KBM-7 (cell line): ENCODE measurements around the gene LRRC8D.
A peak's percentile ranks its signal among the peaks of the same experiment; 100 is the strongest.

Experiments used
- DNase-seq: peaks from one replicate; pipeline ENCODE4 v3.0.0-alpha.2; 2015
- in situ Hi-C: fragments of 300-500 bp; cut with MboI; formaldehyde crosslinking; loops from 2 replicates; pipeline ENCODE4 v1.14.3; 2020; ENCODE audit warnings: low sequenced_read_pairs, low pct_unique_long_range_greater_than_20kb, mixed read lengths

Gene LRRC8D

DNA sequence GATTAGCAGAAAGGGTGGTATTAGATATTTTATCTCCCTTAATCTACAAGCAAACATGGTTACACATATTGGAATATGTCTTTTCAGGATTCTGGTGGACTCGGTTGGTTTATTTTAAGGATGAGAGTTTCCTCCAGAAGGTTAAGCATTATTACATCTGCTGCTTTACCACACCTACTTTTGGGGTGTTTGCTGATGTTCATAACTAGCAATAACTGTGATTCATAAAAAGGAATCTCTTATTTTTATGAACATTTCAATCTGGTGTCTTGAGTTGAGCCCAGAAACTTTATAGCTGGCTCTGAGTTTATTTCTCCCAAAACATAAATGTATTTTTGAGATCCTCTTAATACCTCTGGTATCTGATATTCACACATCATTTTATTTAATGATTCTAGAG is 82.7 kb downstream of the LRRC8D start:
- no peak for DNase-seq
- in situ Hi-C loops: no loop called here

DNA sequence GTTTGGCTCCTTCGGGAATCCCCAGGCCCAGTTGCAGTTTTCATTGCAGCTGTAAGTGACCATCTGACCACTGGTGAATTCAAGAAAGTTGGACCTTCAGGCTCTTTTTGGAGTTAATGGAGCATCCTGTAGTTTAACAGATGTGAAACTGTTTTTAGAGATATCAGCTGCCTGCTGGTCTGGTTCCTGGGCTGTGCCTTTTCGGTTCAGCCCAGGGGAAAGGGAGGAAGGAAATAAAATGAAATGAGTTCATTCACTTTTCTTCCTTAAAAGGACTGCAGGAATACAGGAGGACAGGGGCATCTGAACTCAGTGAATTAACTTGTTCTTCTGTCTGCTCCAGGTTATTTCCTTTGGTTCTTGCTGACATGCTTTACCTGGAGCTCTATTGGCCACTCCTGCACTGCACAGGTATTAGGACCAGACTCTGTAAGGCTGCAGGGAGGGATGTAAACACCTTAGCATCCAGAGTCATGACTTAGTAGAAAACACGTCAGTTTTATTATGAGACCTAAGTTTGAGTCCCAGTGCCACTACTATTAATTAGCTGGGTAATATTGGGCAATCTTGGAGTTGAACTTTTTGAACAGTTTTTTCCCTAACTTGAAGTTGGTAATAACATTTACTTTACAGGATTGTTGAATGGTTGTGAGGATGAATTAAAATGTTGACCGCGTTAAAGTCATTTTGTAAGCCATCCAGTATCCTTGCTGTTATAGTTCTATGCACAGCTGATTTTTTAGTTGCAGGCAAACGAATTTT is 83.6 kb downstream of the LRRC8D start:
- peak; percentile 47 for DNase-seq
- in situ Hi-C loops: no loop called here

DNA sequence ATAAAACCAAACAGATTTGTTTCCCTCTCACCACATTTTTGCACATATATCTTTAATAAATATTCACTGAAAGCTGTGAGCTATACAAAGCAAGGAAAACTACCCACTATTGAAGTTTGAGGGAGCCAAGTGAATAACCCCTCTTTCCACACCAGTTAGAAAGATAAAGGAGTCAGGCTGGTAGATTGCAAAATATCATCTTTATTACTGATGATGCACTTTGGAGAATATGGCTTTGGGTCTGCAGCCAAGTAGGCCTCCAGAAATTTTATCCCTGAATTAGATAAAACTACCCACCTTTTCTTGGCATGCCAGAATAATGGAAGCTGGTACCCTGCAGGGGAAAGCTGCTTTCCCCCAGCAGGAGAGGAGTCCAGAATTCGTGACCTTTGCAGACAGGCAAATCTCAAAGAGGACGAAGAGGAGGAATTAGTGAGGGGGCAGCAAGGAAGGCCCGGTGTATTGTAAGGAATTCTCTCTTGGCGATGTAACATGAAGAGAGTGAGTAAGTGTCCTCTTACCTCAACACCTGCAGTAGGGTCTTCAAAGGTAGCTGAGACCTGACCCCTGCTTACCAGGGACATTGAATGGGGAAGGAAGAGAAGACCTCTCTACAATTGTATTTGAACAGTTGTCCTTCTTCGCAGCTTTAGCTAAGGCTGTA is 84.7 kb downstream of the LRRC8D start:
- no peak for DNase-seq
- in situ Hi-C loops: no loop called here

DNA sequence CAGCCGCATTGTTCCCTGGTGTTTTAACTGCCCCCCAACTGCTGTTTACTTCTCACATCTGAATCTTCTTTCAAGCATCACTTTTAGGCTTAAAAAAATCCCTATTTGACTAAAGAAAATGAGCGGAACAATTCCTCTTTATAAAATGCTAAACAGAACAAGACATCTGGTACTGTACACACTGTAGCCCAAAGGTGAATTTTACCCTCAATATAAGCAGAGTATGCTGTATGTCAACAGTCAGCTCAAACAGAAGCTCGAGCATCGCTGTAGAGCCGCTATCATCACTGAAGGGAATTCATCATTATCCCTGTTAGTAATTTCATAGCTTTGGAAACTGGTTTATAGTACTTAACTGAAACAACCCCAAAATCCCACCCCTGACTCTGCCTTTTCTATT is 85.3 kb downstream of the LRRC8D start:
- in situ Hi-C loops: no loop called here
- DNase-seq: no peak

DNA sequence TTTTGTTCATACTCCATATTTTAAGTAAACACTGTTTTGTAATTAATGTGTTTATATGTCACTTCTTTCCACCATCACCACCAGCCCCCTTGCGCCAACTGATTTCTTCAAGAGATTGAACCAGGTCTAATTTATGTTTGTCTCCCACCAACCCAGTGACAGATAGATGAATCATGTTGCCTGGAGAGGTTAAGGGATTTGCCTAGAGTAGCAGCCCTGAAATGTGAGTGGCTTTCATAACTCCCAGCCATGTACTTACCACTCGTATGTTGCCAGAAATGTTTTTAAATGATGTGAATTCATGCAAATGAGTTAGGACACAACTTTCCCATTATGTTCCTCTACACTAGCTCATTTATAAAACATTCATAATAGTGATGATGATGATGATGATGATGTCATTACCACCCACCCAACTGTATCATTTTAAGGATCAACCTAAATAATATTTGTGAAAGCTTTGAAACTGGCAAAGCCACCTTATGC is 86.9 kb downstream of the LRRC8D start:
- no peak for DNase-seq
- in situ Hi-C loops: no loop called here

DNA sequence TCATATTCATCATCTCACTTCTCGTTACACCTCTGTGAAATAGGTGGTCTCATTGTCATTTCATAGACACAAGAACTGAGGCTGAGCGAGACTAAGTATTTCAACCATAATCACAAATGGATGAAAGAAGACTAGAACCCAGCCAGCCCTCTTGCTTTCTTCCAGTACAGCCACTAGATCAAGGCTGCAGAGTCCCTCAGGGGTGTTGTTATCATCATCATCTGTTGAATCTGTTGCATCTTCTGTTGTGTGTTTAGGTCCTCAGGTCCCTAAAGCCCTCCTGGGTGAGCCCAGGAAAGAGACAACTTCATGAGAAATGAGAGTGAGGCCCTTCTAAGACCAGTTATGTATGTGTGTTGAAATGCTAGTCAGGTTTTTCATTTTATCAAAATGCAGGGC is 87.4 kb downstream of the LRRC8D start:
- DNase-seq: no peak
- in situ Hi-C loops: no loop called here

DNA sequence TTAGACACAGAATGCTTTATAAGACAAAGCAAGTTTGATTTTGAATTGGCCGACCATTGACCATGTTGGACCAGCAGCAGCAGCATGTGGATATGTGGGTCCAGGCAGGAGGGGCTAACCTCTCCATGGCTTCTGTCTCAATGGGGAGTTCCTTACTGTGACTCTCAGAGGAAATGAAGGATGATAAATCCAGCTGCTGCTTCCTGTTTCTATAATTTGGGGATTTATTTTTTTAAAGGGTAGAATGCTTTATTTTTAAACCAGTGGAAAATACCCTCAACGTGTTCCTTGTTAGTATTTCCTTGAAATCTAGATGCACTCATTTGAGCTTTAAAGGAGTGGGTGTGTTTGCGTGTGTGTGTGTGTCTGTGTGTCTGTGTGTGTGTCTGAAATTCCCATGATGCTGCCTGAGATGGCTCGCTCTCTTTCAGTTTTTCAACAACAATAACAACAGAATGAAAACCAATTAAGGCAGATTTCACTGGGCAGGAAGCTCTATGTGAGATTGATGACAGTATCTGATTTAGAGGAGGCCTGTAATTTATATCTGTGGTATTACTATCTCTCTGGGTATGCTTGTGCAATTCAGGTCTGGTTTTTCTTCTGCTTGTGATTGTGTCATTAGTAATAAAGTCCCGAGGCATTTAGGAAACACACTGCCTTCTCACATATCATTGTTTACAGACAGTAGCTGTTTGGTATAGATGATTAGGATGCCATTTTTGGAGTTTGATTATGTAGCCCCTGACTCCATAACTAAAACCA is 88.0 kb downstream of the LRRC8D start:
- peak; percentile 65 for DNase-seq
- in situ Hi-C loops: no loop called here

DNA sequence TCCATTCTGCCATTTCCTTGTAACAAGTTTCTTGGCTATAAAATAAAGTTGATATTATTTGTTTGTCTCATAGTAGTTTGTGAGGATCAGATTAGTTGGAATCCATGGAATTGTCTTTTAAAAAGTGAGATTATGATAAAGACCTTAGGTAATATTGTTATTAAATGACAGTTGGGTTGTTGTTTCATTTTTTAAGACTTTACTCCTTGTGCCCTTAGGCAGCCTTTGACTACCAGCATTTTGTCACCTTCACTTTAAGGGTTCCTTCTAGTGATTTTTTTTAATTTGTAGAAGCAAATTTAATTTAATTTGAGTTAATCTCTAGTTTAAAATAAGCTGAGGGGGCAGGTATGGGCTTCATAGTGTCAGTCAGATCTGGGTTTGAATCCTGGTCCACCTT is 89.4 kb downstream of the LRRC8D start:
- in situ Hi-C loops: no loop called here
- no peak for DNase-seq

DNA sequence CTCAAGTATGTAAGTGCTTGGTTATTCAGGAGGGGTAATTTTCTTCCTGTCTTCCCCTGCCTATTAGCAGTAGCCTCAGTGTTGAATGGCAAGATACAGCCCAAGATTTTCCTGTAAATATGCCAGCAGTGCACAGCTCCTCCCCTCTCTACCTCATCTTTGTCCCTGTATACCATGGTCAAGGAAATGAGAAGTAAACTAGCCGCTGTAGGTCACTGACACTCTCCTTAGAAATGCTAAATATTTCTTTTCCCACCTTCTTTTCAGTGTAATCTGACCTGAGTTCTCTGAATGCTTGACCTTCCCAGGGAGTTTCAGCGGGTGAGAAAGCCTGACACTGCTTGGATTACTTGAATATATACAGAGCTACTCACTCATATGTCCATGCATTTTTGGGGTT is 89.9 kb downstream of the LRRC8D start:
- no peak for DNase-seq
- in situ Hi-C loops: no loop called here

DNA sequence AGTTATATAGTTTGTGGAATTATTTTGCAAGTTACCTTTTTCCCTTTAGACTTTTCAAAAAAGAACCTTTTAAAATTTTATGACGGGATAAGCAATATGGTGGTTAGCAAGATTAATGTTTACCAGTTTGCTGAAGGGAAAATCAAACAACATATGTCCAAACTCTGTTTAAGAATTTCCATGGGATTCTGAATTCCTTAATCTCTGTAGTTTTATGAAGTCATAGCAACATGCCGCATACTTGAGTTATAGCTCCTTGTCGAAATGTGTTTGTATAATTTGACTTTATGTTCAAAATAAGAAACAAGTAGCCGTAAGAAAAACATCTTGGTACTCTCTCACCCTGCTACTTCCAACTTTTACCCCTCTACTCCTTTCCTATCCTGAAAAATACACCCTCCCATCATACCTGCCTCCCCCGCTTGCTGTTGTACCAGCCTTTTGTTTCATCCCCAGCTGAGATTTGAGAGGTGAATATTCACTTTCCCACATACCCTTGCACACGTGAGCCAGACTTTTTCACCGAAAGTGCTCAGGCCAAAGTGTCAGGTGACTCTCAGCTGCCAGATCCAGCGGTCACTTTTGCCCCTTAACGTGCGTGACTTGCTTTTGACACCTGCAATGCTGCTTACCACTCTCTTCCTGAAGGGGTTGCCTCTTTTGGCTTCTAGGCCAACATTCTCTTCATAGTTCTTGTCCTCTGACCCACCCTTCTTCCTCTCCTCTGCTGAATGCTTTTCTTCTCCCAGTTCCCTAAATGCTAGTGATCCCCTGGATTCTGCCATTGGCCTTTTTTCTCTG is 90.6 kb downstream of the LRRC8D start:
- in situ Hi-C loops: no loop called here
- DNase-seq: no peak

DNA sequence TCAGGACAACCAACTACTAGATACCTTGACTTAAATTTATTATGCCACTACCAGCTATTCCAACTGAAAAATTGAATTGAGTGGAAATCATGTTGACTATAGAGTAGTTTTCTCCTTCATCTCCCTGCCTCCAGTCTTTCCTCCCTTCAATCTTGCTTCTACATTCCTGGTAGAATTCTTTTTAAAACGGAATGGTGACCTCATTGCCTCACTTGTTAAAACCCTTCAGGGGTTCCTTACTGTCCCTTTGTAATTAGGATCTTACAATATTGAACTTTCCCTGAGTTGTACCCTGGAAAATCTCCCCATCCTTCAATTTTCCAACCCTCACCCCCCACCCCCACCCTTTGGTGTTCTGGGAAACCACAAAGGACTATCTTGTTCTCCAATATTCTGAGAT is 91.2 kb downstream of the LRRC8D start:
- DNase-seq: no peak
- in situ Hi-C loops: no loop called here

DNA sequence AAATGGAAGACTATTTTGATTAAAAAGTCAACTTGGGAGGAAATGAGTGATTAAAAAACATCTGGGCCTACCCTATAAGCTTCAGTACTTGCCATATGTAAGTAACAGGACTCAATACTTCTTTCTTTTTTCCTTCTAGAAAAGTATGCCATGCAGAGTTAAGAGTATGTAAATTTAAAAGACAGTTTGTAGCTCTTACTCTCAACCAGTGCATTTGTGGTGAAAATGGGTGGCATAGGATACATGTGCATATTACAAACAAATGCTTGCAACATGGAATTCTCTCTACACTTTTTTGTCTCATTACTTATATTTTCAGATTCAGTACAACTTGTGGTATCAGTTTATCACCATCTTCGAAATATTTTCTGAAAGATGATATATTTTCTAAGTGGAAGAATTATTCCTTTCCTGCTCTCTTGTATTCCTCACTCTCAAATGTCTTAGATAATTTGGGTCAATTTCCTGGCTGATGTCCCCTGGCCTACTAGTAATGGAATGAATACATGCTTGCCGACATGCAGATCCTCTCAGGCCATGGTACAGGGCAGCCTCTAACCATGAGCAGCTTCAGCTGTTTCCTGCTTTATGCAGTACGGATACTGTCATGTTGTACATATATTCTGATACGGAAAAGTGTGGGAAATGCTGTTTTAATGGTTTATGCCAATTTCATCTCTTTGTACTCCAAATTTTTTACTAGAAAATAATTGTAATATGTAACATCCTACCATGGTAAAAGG is 92.7 kb downstream of the LRRC8D start:
- in situ Hi-C loops: no loop called here
- DNase-seq: no peak

DNA sequence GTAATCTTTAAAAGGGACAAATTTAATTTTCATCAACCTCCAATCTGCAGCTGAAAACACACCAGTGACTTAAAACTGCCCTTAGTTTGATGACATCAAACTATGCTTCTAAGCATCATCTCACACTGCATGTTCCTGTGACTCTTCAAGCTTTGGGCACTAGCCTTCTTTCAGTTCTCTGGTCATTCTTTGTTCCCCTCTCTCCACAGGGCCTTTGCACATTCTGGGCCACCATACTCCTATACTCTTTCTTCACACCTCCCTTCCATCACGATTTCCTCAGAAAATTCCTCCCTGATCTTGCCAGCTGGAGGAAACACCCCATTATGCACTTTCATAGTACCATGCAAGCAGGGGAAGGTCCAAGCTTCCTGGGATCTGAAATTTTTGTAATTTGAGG is 96.5 kb downstream of the LRRC8D start:
- in situ Hi-C loops: no loop called here

DNA sequence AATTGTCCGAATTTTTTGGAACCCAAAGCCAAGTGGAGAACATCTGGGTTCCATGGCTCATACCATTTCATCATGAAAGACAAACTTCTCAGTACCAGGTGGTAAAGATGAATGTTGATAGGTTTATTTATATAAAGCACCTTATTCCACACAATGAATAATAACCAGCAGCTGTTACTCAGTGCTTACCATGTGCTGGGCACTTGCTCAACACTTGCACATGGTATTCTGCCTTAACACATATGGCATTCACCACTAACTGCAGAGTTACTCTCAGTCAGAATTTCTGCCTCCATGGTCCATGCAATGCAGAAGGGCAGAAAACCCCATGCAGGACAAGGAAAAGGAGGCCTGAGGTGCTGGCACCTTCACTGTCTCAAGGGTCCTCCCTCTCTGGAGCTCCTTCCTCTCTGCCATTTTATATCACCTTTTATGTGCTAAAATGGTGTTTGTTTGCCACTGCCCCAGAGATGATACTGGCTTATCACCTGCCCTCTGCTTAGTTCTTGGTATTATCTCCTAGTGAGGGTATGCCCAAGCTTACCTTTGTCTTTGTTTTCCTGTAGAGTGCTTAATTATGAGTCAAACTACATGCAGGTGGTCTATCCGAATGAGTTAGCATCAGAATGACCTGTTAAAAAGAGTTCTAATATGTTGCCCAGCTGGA is 97.4 kb downstream of the LRRC8D start:
- in situ Hi-C loops: no loop called here
- DNase-seq: no peak

More for the DNA sequence above, 96.5 kb downstream of the LRRC8D start:
- DNase-seq: no peak

DNA sequence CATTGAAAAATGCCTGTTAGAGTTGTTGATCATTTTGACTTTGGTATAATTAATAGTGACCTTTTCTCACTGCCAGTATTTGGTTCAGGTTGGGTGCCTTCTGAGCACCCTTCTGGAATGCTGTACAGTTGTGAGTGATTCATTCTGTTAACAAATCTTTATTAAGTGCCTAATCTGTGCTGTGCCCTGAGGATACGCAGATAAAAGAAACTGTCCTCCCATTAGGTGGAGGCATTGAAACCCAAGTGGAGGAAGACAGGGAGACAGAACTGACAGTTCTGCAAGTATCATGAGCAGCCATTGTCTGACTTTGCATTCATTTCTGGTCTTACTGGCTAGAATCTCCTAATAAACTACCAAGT is 97.9 kb downstream of the LRRC8D start:
- in situ Hi-C loops: no loop called here
- DNase-seq: no peak

DNA sequence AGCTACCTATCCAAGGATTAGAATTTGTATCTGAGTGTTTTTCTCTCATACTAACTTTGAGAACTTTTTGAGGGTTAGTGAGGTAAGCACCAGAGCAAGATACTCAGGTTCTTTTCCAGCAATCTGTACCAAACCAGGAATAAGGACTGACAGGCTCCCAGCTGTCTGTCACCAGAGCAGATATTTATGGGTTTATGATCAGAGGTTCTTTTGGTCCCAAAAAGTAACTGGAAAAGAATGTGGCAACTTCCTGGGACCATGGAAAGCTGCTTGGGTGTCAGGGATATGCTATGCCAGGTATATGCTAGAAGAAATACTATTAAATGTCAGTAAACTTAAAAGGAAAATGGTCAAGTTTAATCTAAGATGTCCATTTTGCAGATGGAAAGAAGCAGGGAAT is 98.3 kb downstream of the LRRC8D start:
- DNase-seq: no peak

DNA sequence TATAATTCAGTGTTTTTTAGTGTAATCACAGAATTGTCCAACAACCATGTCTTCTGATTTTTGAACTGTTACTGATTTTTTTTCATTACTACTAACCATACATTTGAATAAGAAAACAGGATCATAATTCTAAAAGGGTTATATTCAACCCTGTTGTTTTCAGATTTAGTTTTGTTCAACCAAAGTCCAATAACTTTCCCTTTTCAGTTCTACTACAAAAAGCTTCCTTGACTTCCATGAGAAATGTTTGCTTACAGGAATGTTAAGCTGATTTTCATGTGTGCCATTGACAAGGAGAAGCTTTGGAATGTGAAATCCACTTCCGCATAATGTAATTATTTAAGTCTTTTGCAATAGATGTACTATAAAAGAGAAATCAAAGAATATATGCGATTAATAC is 102.1 kb downstream of the LRRC8D start:
- no peak for DNase-seq
- in situ Hi-C loops: no loop called here

More for the DNA sequence above, 98.3 kb downstream of the LRRC8D start:
- in situ Hi-C loops: no loop called here

DNA sequence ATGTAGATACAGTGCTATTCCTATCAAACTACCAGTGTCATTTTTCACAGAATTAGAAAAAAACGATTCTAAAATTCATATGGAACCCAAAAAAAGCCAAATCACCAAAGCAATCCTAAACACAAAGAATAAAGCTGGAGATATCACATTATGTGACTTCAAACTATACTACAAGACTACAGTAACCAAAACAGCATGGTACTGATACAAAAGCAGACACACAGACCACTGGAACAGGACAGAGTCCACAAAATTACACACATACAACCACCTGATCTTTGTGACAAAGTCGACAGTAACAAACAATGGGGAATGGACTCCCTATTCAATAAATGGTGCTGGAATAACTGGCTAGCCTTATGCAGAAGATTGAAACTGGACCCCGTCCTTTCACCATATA is 102.7 kb downstream of the LRRC8D start:
- no peak for DNase-seq
- in situ Hi-C loops: no loop called here
